Tibial nerve (tissue), 3 donors: ENCODE results near the gene C20orf96.

Experiments
- POLR2A ChIP-seq, 2 donors: fragments of 450-650 bp; IDR thresholded peaks; one replicate each; pipeline ENCODE4 v1.6.1; 2017; ENCODE audit warnings: antibody characterized with exemption in 2 of 2, mild to moderate bottlenecking in 2 of 2, moderate library complexity in 2 of 2
- TF ChIP-seq, protein P1 (sequence below), 5 experiments: fragments of 200-600 bp in 3 of 5; fragments of 450-650 bp in 2 of 5; sonication (generic) in 3 of 5; IDR thresholded peaks; one replicate each; pipeline ENCODE4 v1.5.1; 2016 to 2019; ENCODE audit warnings: antibody characterized with exemption in 5 of 5, mild to moderate bottlenecking in 3 of 5, moderate library complexity in 2 of 5

DNA sequence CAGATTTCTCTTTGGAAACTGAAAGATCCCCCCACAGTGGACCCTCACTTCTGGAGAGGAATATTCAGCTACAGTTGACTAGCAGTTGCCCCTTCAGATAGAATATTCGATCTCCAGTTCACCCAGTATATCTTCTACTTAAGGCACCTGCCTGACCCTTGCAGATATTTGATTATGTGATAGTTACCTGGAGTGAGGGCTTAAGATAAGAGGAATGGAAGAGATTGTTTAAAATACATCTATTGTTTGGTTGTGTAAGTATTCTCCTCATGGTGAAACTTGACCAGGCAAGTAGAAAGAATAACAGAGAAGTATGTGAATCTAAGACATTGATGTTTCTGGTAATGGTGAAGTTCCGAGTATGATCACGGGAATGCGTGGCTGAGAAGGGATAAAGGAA is 5.3 kb upstream of the C20orf96 start:
- no peak for TF ChIP-seq POLR2A (IDR thresholded peaks at IDR 0.05)
- TF ChIP-seq, protein P1, sequence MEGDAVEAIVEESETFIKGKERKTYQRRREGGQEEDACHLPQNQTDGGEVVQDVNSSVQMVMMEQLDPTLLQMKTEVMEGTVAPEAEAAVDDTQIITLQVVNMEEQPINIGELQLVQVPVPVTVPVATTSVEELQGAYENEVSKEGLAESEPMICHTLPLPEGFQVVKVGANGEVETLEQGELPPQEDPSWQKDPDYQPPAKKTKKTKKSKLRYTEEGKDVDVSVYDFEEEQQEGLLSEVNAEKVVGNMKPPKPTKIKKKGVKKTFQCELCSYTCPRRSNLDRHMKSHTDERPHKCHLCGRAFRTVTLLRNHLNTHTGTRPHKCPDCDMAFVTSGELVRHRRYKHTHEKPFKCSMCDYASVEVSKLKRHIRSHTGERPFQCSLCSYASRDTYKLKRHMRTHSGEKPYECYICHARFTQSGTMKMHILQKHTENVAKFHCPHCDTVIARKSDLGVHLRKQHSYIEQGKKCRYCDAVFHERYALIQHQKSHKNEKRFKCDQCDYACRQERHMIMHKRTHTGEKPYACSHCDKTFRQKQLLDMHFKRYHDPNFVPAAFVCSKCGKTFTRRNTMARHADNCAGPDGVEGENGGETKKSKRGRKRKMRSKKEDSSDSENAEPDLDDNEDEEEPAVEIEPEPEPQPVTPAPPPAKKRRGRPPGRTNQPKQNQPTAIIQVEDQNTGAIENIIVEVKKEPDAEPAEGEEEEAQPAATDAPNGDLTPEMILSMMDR (IDR thresholded peaks at IDR 0.05) = no peak
